Liver (tissue), 9 donors: ENCODE results near the gene PHC2. TPM values are rescaled to one million over a fixed set of nuclear protein-coding genes. Genes with fewer than 3 reads are reported as not detected.

Experiments
- DNase-seq: peaks from one replicate; pipeline ENCODE4 v3.0.0-alpha.2; 2017; ENCODE audit warnings: low spot score
- H3K27ac ChIP-seq, 2 donors: one replicate each; pipeline ENCODE4 v1.7.0; 2013; ENCODE audit warnings: inconsistent platforms in 2 of 2, low read length in 2 of 2, control low read depth in 1 of 2, low read depth in 1 of 2, mild to moderate bottlenecking in 1 of 2
- H3K27me3 ChIP-seq, 4 donors: one replicate each; pipeline versions ENCODE4 v1.6.1 to v1.7.0; 2013; ENCODE audit warnings: low read length in 3 of 4, inconsistent platforms in 1 of 4, mild to moderate bottlenecking in 1 of 4, moderate library complexity in 1 of 4; ENCODE audit not compliant: control insufficient read depth in 4 of 4, insufficient read depth in 4 of 4
- H3K36me3 ChIP-seq, 4 donors: one replicate each; pipeline versions ENCODE4 v1.6.1 to v1.7.0; 2013; ENCODE audit warnings: low read length in 3 of 4, mild to moderate bottlenecking in 3 of 4, low read depth in 1 of 4, moderate library complexity in 1 of 4; ENCODE audit not compliant: control insufficient read depth in 4 of 4, insufficient read depth in 3 of 4
- H3K4me1 ChIP-seq, 4 donors: one replicate each; pipeline versions ENCODE4 v1.6.1 to v1.7.0; 2013; ENCODE audit warnings: low read length in 3 of 4, mild to moderate bottlenecking in 3 of 4, moderate library complexity in 1 of 4; ENCODE audit not compliant: control insufficient read depth in 4 of 4, insufficient read depth in 4 of 4
- H3K4me3 ChIP-seq, 3 donors: one replicate each; pipeline versions ENCODE4 v1.6.1 to v1.7.0; 2013; ENCODE audit warnings: low read length in 3 of 3, control low read depth in 1 of 3, low read depth in 1 of 3, mild to moderate bottlenecking in 1 of 3
- H3K9ac ChIP-seq, 2 donors: one replicate each; pipeline ENCODE4 v1.7.0; 2013; ENCODE audit warnings: low read length in 2 of 2, mild to moderate bottlenecking in 2 of 2, moderate library complexity in 2 of 2, control low read depth in 1 of 2, low read depth in 1 of 2
- H3K9me3 ChIP-seq, 4 donors: one replicate each; pipeline versions ENCODE4 v1.6.1 to v1.7.0; 2013; ENCODE audit warnings: low read length in 3 of 4; ENCODE audit not compliant: control insufficient read depth in 4 of 4
- EGR1 ChIP-seq, 2 donors: IDR thresholded peaks; 2 replicates each; pipeline ENCODE4 v1.6.1; 2016 to 2018; ENCODE audit warnings: antibody characterized with exemption in 2 of 2, low read depth in 2 of 2
- FOXA1 ChIP-seq: IDR thresholded peaks from 2 replicates; pipeline ENCODE4 v1.6.1; 2016; ENCODE audit warnings: antibody characterized with exemption
- GABPA ChIP-seq, 2 donors: IDR thresholded peaks in 1 of 2; conservative IDR thresholded peaks in 1 of 2; 2 replicates each; pipeline ENCODE4 v1.6.1; 2016; ENCODE audit warnings: antibody characterized with exemption in 2 of 2, mild to moderate bottlenecking in 1 of 2, moderate library complexity in 1 of 2
- HNF4G ChIP-seq: IDR thresholded peaks from 2 replicates; pipeline ENCODE4 v1.6.1; 2016; ENCODE audit warnings: antibody characterized with exemption
- JUND ChIP-seq, 2 donors: IDR thresholded peaks; 2 replicates each; pipeline ENCODE4 v1.6.1; 2016; ENCODE audit warnings: antibody characterized with exemption in 2 of 2
- MAX ChIP-seq: IDR thresholded peaks from 2 replicates; pipeline ENCODE4 v1.6.1; 2016; ENCODE audit warnings: antibody characterized with exemption
- NR2F2 ChIP-seq: IDR thresholded peaks from 2 replicates; pipeline ENCODE4 v1.6.1; 2016; ENCODE audit warnings: antibody characterized with exemption
- RAD21 ChIP-seq, 2 donors: IDR thresholded peaks; 2 replicates each; pipeline ENCODE4 v1.6.1; 2016; ENCODE audit warnings: antibody characterized with exemption in 2 of 2, mild to moderate bottlenecking in 2 of 2
- RXRA ChIP-seq, 2 donors: IDR thresholded peaks; 2 replicates each; pipeline ENCODE4 v1.6.1; 2017 to 2018; ENCODE audit warnings: antibody characterized with exemption in 2 of 2, mild to moderate bottlenecking in 1 of 2
- WGBS: extraction: QIAGEN DNeasy Blood & Tissue Kit; methylation state at CpG from one replicate; pipeline ENCODE4 v1.1.7; 2013; 5-methylcytosine and 5-hydroxymethylcytosine counted together
- polyA plus RNA-seq, 2 donors: library from polyadenylated mRNA; stranded (reverse) in 1 of 2; unstranded in 1 of 2; fragments of 200-250 nt in 1 of 2; fragments of >200 nt in 1 of 2; fragmentation: Nextera tagmentation in 1 of 2; extraction: Ambion mirVana in 1 of 2; gene quantifications; one replicate each; pipeline versions ENCODE4 v1.2.1 to v1.2.3, GENCODE V29; 2013 to 2015
- total RNA-seq, 2 donors: library from RNA; depleted of rRNA; stranded (reverse); fragments of >200 nt; gene quantifications; one replicate each; pipeline ENCODE4 v1.2.3, GENCODE V29; 2014
- TF ChIP-seq, protein P1 (sequence below): IDR thresholded peaks from 2 replicates; pipeline ENCODE4 v1.6.1; 2016; ENCODE audit warnings: antibody characterized with exemption
- TF ChIP-seq, protein P2 (sequence below): fragments of 150-350 bp; IDR thresholded peaks from 2 replicates; pipeline ENCODE4 v1.5.1; 2017; ENCODE audit warnings: improper control_type of control experiment, low read depth, low read length; ENCODE audit not compliant: missing input control
- TF ChIP-seq, protein P3 (sequence below): IDR thresholded peaks from 2 replicates; pipeline ENCODE4 v1.6.1; 2016; ENCODE audit warnings: antibody characterized with exemption
- TF ChIP-seq, protein P4 (sequence below): IDR thresholded peaks from 2 replicates; pipeline ENCODE4 v1.6.1; 2016; ENCODE audit warnings: antibody characterized with exemption, mild to moderate bottlenecking
- donor health status: healthy.
- donor health status: healthy.
- donor health status: healthy.
- donor health status: healthy.
- donor health status: healthy.

PHC2 gene
- total and polyA plus RNA-seq, 4 donors: 19.1 to 67.8 (median 44.7) TPM

DNA sequence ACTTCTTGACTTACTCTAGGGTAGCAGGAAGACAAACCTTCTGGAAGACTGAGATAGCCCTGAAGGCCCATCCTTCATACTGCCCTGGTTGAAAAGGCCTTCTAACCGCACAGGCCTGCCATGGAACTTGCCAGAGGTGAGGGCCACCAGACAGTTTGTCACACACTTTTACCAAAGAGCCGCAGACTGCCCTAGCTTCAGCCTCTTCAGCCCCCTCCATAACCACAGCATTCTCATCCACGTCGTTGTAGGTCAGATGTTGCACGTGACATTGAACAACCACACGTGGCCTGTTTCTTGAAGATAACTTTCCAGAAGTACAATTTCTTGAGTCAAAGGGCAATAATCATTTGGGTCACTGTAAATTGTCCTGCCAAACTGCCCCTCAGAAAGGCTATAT, 155.7 kb downstream of the PHC2 start:
- Histone ChIP-seq H3K27me3 (no peaks in the 10 kb centered on the region), H3K27ac (no peak overlapping the region), H3K4me3 (no peak overlapping the region), H3K9ac (no peak overlapping the region), H3K4me1 (no peaks in the 10 kb centered on the region), H3K9me3 (no peaks in the 10 kb centered on the region), H3K36me3 (peaks cover 0 to 15% (median 11%) of the 10 kb centered on the region in 4 donors)
- no peak for DNase-seq
- TF ChIP-seq FOXA1: no peak
- TF ChIP-seq JUND (IDR thresholded peaks at IDR 0.05): no peak
- TF ChIP-seq, protein P1, sequence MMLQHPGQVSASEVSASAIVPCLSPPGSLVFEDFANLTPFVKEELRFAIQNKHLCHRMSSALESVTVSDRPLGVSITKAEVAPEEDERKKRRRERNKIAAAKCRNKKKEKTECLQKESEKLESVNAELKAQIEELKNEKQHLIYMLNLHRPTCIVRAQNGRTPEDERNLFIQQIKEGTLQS: no peak
- WGBS: 90% methylated on average over 6 of the region's 6 CpGs

DNA sequence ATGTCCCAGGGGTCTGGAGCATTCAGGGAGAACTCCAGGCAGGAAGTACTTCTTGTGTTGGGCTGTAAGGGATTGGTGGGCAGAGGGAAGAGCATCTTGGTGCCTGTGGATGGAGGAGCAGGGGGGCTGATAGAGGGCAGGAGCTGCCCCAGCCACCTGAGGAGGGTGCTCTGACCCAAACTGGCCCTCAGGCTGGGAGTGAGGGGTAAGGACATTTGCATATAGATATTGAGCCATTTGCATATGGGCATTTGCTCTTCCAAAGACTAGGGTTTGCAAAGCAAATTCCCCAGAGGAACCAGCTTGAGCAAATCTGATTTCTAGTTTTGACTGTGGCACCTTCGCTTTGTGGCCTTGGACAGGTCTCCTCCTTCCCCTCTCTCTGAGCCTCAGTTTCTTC, 156.4 kb downstream of the PHC2 start:
- Histone ChIP-seq H3K36me3 (peaks cover 0 to 16% (median 12%) of the 10 kb centered on the region in 4 donors), H3K27me3 (no peaks in the 10 kb centered on the region), H3K4me1 (no peaks in the 10 kb centered on the region), H3K9ac (no peak overlapping the region), H3K27ac (no peak overlapping the region), H3K4me3 (no peak overlapping the region), H3K9me3 (no peaks in the 10 kb centered on the region)
- WGBS: 100% methylated on average over 1 of the region's 1 CpG
- TF ChIP-seq, protein P2, sequence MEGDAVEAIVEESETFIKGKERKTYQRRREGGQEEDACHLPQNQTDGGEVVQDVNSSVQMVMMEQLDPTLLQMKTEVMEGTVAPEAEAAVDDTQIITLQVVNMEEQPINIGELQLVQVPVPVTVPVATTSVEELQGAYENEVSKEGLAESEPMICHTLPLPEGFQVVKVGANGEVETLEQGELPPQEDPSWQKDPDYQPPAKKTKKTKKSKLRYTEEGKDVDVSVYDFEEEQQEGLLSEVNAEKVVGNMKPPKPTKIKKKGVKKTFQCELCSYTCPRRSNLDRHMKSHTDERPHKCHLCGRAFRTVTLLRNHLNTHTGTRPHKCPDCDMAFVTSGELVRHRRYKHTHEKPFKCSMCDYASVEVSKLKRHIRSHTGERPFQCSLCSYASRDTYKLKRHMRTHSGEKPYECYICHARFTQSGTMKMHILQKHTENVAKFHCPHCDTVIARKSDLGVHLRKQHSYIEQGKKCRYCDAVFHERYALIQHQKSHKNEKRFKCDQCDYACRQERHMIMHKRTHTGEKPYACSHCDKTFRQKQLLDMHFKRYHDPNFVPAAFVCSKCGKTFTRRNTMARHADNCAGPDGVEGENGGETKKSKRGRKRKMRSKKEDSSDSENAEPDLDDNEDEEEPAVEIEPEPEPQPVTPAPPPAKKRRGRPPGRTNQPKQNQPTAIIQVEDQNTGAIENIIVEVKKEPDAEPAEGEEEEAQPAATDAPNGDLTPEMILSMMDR: no peak
- TF ChIP-seq, protein P1: no peak
- no peak for TF ChIP-seq NR2F2
- TF ChIP-seq, protein P3, sequence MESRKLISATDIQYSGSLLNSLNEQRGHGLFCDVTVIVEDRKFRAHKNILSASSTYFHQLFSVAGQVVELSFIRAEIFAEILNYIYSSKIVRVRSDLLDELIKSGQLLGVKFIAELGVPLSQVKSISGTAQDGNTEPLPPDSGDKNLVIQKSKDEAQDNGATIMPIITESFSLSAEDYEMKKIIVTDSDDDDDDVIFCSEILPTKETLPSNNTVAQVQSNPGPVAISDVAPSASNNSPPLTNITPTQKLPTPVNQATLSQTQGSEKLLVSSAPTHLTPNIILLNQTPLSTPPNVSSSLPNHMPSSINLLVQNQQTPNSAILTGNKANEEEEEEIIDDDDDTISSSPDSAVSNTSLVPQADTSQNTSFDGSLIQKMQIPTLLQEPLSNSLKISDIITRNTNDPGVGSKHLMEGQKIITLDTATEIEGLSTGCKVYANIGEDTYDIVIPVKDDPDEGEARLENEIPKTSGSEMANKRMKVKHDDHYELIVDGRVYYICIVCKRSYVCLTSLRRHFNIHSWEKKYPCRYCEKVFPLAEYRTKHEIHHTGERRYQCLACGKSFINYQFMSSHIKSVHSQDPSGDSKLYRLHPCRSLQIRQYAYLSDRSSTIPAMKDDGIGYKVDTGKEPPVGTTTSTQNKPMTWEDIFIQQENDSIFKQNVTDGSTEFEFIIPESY: no peak
- TF ChIP-seq RAD21 (IDR thresholded peaks at IDR 0.05): no peak
- no peak for TF ChIP-seq GABPA (IDR thresholded peaks at IDR 0.05 in 1 of 2, conservative IDR thresholded peaks at IDR 0.05 in 1 of 2)
- no peak for TF ChIP-seq RXRA (IDR thresholded peaks at IDR 0.05)
- no peak for TF ChIP-seq EGR1 (IDR thresholded peaks at IDR 0.05; ENCODE audit: low read depth in 2 of 2)
- TF ChIP-seq HNF4G: no peak
- TF ChIP-seq MAX: no peak
- TF ChIP-seq, protein P4, sequence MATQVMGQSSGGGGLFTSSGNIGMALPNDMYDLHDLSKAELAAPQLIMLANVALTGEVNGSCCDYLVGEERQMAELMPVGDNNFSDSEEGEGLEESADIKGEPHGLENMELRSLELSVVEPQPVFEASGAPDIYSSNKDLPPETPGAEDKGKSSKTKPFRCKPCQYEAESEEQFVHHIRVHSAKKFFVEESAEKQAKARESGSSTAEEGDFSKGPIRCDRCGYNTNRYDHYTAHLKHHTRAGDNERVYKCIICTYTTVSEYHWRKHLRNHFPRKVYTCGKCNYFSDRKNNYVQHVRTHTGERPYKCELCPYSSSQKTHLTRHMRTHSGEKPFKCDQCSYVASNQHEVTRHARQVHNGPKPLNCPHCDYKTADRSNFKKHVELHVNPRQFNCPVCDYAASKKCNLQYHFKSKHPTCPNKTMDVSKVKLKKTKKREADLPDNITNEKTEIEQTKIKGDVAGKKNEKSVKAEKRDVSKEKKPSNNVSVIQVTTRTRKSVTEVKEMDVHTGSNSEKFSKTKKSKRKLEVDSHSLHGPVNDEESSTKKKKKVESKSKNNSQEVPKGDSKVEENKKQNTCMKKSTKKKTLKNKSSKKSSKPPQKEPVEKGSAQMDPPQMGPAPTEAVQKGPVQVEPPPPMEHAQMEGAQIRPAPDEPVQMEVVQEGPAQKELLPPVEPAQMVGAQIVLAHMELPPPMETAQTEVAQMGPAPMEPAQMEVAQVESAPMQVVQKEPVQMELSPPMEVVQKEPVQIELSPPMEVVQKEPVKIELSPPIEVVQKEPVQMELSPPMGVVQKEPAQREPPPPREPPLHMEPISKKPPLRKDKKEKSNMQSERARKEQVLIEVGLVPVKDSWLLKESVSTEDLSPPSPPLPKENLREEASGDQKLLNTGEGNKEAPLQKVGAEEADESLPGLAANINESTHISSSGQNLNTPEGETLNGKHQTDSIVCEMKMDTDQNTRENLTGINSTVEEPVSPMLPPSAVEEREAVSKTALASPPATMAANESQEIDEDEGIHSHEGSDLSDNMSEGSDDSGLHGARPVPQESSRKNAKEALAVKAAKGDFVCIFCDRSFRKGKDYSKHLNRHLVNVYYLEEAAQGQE: no peak
- DNase-seq: no peak
